Muscle layer of colon (tissue), 2 donors: ENCODE measurements around the gene KRTAP5-9.
"Not testable (repeated sequence)": the region's sequence is repeated elsewhere in the genome, so short reads cannot be mapped to it uniquely, and the experiment has no call there.

Experiments
- H3K27ac ChIP-seq: one replicate; pipeline ENCODE4 v1.7.0; 2013; ENCODE audit warnings: low read depth, mild to moderate bottlenecking, low read length, moderate library complexity
- H3K27me3 ChIP-seq, 2 donors: one replicate each; pipeline ENCODE4 v1.7.0; 2013; ENCODE audit warnings: low read length in 2 of 2, mild to moderate bottlenecking in 2 of 2; ENCODE audit not compliant: insufficient read depth in 2 of 2, control insufficient read depth in 1 of 2
- H3K36me3 ChIP-seq: one replicate; pipeline ENCODE4 v1.7.0; 2013; ENCODE audit warnings: mild to moderate bottlenecking, low read length; ENCODE audit not compliant: insufficient read depth
- H3K4me1 ChIP-seq: one replicate; pipeline ENCODE4 v1.7.0; 2013; ENCODE audit warnings: mild to moderate bottlenecking, low read length; ENCODE audit not compliant: insufficient read depth
- H3K4me3 ChIP-seq, 2 donors: one replicate each; pipeline ENCODE4 v1.7.0; 2013; ENCODE audit warnings: low read length in 2 of 2, low read depth in 1 of 2, mild to moderate bottlenecking in 1 of 2, moderate library complexity in 1 of 2
- H3K9ac ChIP-seq: one replicate; pipeline ENCODE4 v1.7.0; 2013; ENCODE audit warnings: low read length
- H3K9me3 ChIP-seq: one replicate; pipeline ENCODE4 v1.7.0; 2013; ENCODE audit warnings: mild to moderate bottlenecking, low read length
- donor health status: abdominal sarcoma.
- donor health status: Adenocarcinoma of cecum.

Gene KRTAP5-9

GRCh38 chr11:71537537-71537936 is 10.7 kb upstream of the KRTAP5-9 start:
- no peaks in the 10 kb centered on the region for H3K9me3 ChIP-seq
- no peaks in the 10 kb centered on the region for H3K36me3 ChIP-seq
- H3K4me3 ChIP-seq, result no peak overlapping the region
- H3K4me1 ChIP-seq, result no peaks in the 10 kb centered on the region
- no peaks in the 10 kb centered on the region for H3K27me3 ChIP-seq
- H3K9ac ChIP-seq, result no peak overlapping the region
- H3K27ac ChIP-seq, result no peak overlapping the region

- H3K9me3 ChIP-seq, result not testable (repeated sequence)
These were observed 10.1 kb upstream of the KRTAP5-9 start, which contains the start of gene KRTAP5-8 for GRCh38 chr11:71537977-71538665. Gene KRTAP5-8, plus strand, starts transcription at chr11:71538025. Its CDS starts 31 bp downstream, at chr11:71538056.

GRCh38 chr11:71538666-71538990 is 9.6 kb upstream of the KRTAP5-9 start:
- no peak overlapping the region for H3K9ac ChIP-seq
- H3K9me3 ChIP-seq, result no peaks in the 10 kb centered on the region
- no peaks in the 10 kb centered on the region for H3K4me1 ChIP-seq
- no peaks in the 10 kb centered on the region for H3K27me3 ChIP-seq
- no peaks in the 10 kb centered on the region for H3K36me3 ChIP-seq
- H3K4me3 ChIP-seq, result no peak overlapping the region
- H3K27ac ChIP-seq, result no peak overlapping the region

More at GRCh38 chr11:71537977-71538665, 10.1 kb upstream of the KRTAP5-9 start, which contains the start of gene KRTAP5-8:
- not testable (repeated sequence) for H3K36me3 ChIP-seq, H3K4me1 ChIP-seq, H3K27ac ChIP-seq, H3K27me3 ChIP-seq, H3K4me3 ChIP-seq, H3K9ac ChIP-seq

- H3K9ac ChIP-seq, result no peak overlapping the region
- no peak overlapping the region for H3K27ac ChIP-seq
- H3K36me3 ChIP-seq, result no peaks in the 10 kb centered on the region
- no peaks in the 10 kb centered on the region for H3K9me3 ChIP-seq
- H3K4me1 ChIP-seq, result no peaks in the 10 kb centered on the region
- H3K27me3 ChIP-seq, result no peaks in the 10 kb centered on the region
- no peak overlapping the region for H3K4me3 ChIP-seq
These were observed 9.2 kb upstream of the KRTAP5-9 start for GRCh38 chr11:71539017-71539416.

- not testable (repeated sequence) for H3K4me1 ChIP-seq, H3K27ac ChIP-seq, H3K9me3 ChIP-seq, H3K27me3 ChIP-seq, H3K4me3 ChIP-seq, H3K9ac ChIP-seq, H3K36me3 ChIP-seq
These were observed 8.2 kb upstream of the KRTAP5-9 start for GRCh38 chr11:71539971-71540370.

- not testable (repeated sequence) for H3K27me3 ChIP-seq, H3K36me3 ChIP-seq, H3K9me3 ChIP-seq, H3K4me3 ChIP-seq, H3K27ac ChIP-seq, H3K9ac ChIP-seq, H3K4me1 ChIP-seq
These were observed 7.5 kb upstream of the KRTAP5-9 start for GRCh38 chr11:71540521-71541304.

GRCh38 chr11:71542382-71542781 is 5.8 kb upstream of the KRTAP5-9 start:
- H3K36me3 ChIP-seq, result no peaks in the 10 kb centered on the region
- no peak overlapping the region for H3K4me3 ChIP-seq
- H3K9me3 ChIP-seq, result no peaks in the 10 kb centered on the region
- no peak overlapping the region for H3K9ac ChIP-seq
- H3K27me3 ChIP-seq, result no peaks in the 10 kb centered on the region
- H3K4me1 ChIP-seq, result no peaks in the 10 kb centered on the region
- no peak overlapping the region for H3K27ac ChIP-seq

GRCh38 chr11:71542879-71543777 is 5.1 kb upstream of the KRTAP5-9 start:
- H3K9ac ChIP-seq, result no peak overlapping the region
- H3K4me1 ChIP-seq, result no peaks in the 10 kb centered on the region
- no peak overlapping the region for H3K27ac ChIP-seq
- H3K9me3 ChIP-seq, result no peaks in the 10 kb centered on the region
- H3K36me3 ChIP-seq, result no peaks in the 10 kb centered on the region
- H3K4me3 ChIP-seq, result no peak overlapping the region
- no peaks in the 10 kb centered on the region for H3K27me3 ChIP-seq

- Histone ChIP-seq H3K4me3 (no peak overlapping the region), H3K4me1 (no peaks in the 10 kb centered on the region), H3K9me3 (no peaks in the 10 kb centered on the region), H3K27me3 (no peaks in the 10 kb centered on the region), H3K27ac (no peak overlapping the region), H3K36me3 (no peaks in the 10 kb centered on the region), H3K9ac (no peak overlapping the region)
These were observed 4.4 kb upstream of the KRTAP5-9 start for GRCh38 chr11:71543866-71544265.

- H3K9ac ChIP-seq, result no peak overlapping the region
- H3K4me3 ChIP-seq, result no peak overlapping the region
- H3K27ac ChIP-seq, result no peak overlapping the region
- no peaks in the 10 kb centered on the region for H3K4me1 ChIP-seq
- H3K36me3 ChIP-seq, result no peaks in the 10 kb centered on the region
- no peaks in the 10 kb centered on the region for H3K27me3 ChIP-seq
- no peaks in the 10 kb centered on the region for H3K9me3 ChIP-seq
These were observed 3.5 kb upstream of the KRTAP5-9 start for GRCh38 chr11:71544525-71545214.
